CD4-positive, alpha-beta memory T cell (primary cell): ENCODE measurements around the gene PELI2. TPM values are rescaled to one million over a fixed set of nuclear protein-coding genes. Genes with fewer than 3 reads are reported as not detected.

Experiments used
- CTCF ChIA-PET: fragments of 350-600 bp; sonication (Branson Sonifier 250); formaldehyde crosslinking; loops from one replicate; lab custom pipeline; 2021; ENCODE audit warnings: inconsistent platforms; ENCODE audit not compliant: partially characterized antibody; lab: Charles Lee
- POLR2A ChIA-PET: fragments of 350-600 bp; sonication (Branson Sonifier 250); formaldehyde crosslinking; loops from one replicate; lab custom pipeline; 2021; ENCODE audit not compliant: partially characterized antibody; lab: Charles Lee
- DNase-seq, 5 donors: peaks; one replicate each; pipeline versions ENCODE4 v3.0.0 to v3.0.0-alpha.2; 2020 to 2022; ENCODE audit warnings: mixed read lengths in 1 of 5
- H3K27ac ChIP-seq: one replicate; pipeline ENCODE4 v1.7.0; 2013; ENCODE audit warnings: low read depth, low read length
- H3K27me3 ChIP-seq: 2 replicates; pipeline ENCODE4 v1.7.0; 2013; ENCODE audit warnings: mild to moderate bottlenecking, low read length, moderate library complexity; ENCODE audit not compliant: insufficient read depth
- H3K36me3 ChIP-seq: 2 replicates; pipeline ENCODE4 v1.7.0; 2013; ENCODE audit warnings: mild to moderate bottlenecking, low read length, moderate library complexity; ENCODE audit not compliant: insufficient read depth
- H3K4me1 ChIP-seq: 2 replicates; pipeline ENCODE4 v1.7.0; 2013; ENCODE audit warnings: mild to moderate bottlenecking, low read length, moderate library complexity; ENCODE audit not compliant: insufficient read depth
- H3K4me3 ChIP-seq, 2 donors: one replicate each; pipeline ENCODE4 v1.7.0; 2013; ENCODE audit warnings: low read length in 2 of 2, mild to moderate bottlenecking in 1 of 2
- H3K9me3 ChIP-seq, 2 donors: one replicate each; pipeline ENCODE4 v1.7.0; 2013; ENCODE audit warnings: low read length in 2 of 2, control low read depth in 1 of 2; ENCODE audit not compliant: control insufficient read depth in 1 of 2
- H3K27ac Mint-ChIP-seq, 7 donors: one replicate each; pipeline ENCODE4 v1.8.0; 2020 to 2021; ENCODE audit warnings: mixed read lengths in 7 of 7, mild to moderate bottlenecking in 6 of 7, inconsistent platforms in 3 of 7, moderate library complexity in 3 of 7
- H3K27me3 Mint-ChIP-seq, 2 donors: one replicate each; pipeline ENCODE4 v1.8.0; 2020 to 2021; ENCODE audit warnings: mixed read lengths in 2 of 2
- H3K36me3 Mint-ChIP-seq, 2 donors: one replicate each; pipeline ENCODE4 v1.8.0; 2020 to 2021; ENCODE audit warnings: mixed read lengths in 2 of 2, inconsistent platforms in 1 of 2, mild to moderate bottlenecking in 1 of 2
- H3K4me1 Mint-ChIP-seq, 4 donors: one replicate each; pipeline ENCODE4 v1.8.0; 2020 to 2021; ENCODE audit warnings: mixed read lengths in 4 of 4, mild to moderate bottlenecking in 1 of 4
- H3K4me3 Mint-ChIP-seq, 8 donors: one replicate each; pipeline ENCODE4 v1.8.0; 2020 to 2021; ENCODE audit warnings: mixed read lengths in 8 of 8, mild to moderate bottlenecking in 7 of 8, moderate library complexity in 6 of 8, inconsistent platforms in 3 of 8
- H3K9me3 Mint-ChIP-seq, 8 donors: one replicate each; pipeline ENCODE4 v1.8.0; 2020 to 2021; ENCODE audit warnings: mixed read lengths in 8 of 8, mild to moderate bottlenecking in 5 of 8, inconsistent platforms in 3 of 8, moderate library complexity in 1 of 8
- intact Hi-C: fragments of 100-400 bp; cut with micrococcal nuclease; formaldehyde crosslinking; loops from one replicate; pipeline ENCODE4 v1.15.1; 2023
- polyA plus RNA-seq, 2 donors: library from polyadenylated mRNA; unstranded; fragments of 300-500 nt; fragmentation: Illumina TruSeq; gene quantifications; one replicate each; pipeline ENCODE4 v1.2.3, GENCODE V29; 2021
- total RNA-seq, 2 experiments: library from RNA; stranded (reverse); gene quantifications; one replicate each; pipeline ENCODE4 v1.2.3, GENCODE V29; 2021

The PELI2 gene
- total and polyA plus RNA-seq, 4 experiments from 2014 or later = 1.2 to 16.4 (median 7.8) TPM

- ChIA-PET CTCF (no interaction called here), POLR2A (no interaction called here)
- no peak for DNase-seq
- Mint-ChIP-seq H3K9me3 (no peaks in the 10 kb centered on the region), H3K36me3 (no peaks in the 10 kb centered on the region), H3K27ac (peak overlapping the region in 1 of 7 donors; percentile 72), H3K27me3 (no peaks in the 10 kb centered on the region), H3K4me3 (no peak overlapping the region), H3K4me1 (peaks cover 12 to 34% (median 16%) of the 10 kb centered on the region in 4 donors)
- Histone ChIP-seq H3K4me1 (peaks cover 5% of the 10 kb centered on the region), H3K27ac (no peak overlapping the region), H3K4me3 (no peak overlapping the region), H3K27me3 (no peaks in the 10 kb centered on the region), H3K9me3 (no peaks in the 10 kb centered on the region), H3K36me3 (no peaks in the 10 kb centered on the region)
- intact Hi-C loops = no loop called here
Measured at GRCh38 chr14:56213306-56213705, 95.1 kb downstream of the PELI2 start.

- Mint-ChIP-seq H3K4me1 (peaks cover 12 to 30% (median 16%) of the 10 kb centered on the region in 4 donors), H3K36me3 (no peaks in the 10 kb centered on the region), H3K27me3 (no peaks in the 10 kb centered on the region), H3K4me3 (peak overlapping the region in 1 of 8 donors; percentile 21), H3K9me3 (no peaks in the 10 kb centered on the region), H3K27ac (no peak overlapping the region)
- ChIA-PET POLR2A (interaction anchor here (1.7 kb wide), 1 partner anchor 97 kb away, joined by 5 read pairs; the partner anchor contains the start of gene PELI2), CTCF (interaction anchor here (0.6 to 1.0 kb wide), 2 partner anchors 10 to 824 kb away, joined by 4 read pairs; no protein-coding TSS in a partner anchor)
- intact Hi-C loops = no loop called here
- Histone ChIP-seq H3K27ac (no peak overlapping the region), H3K27me3 (no peaks in the 10 kb centered on the region), H3K9me3 (no peaks in the 10 kb centered on the region), H3K4me1 (peaks cover 5% of the 10 kb centered on the region), H3K4me3 (no peak overlapping the region), H3K36me3 (no peaks in the 10 kb centered on the region)
- no peak for DNase-seq
Measured at GRCh38 chr14:56215180-56215579, 97.0 kb downstream of the PELI2 start.

GRCh38 chr14:56216626-56217379, 98.6 kb downstream of the PELI2 start:
- no peaks in the 10 kb centered on the region for H3K9me3 ChIP-seq
- peak overlapping the region in 1 of 7 donors; percentile 16 for H3K27ac Mint-ChIP-seq
- DNase-seq = no peak
- no peaks in the 10 kb centered on the region for H3K36me3 ChIP-seq
- no peaks in the 10 kb centered on the region for H3K9me3 Mint-ChIP-seq
- H3K27me3 ChIP-seq = no peaks in the 10 kb centered on the region
- H3K4me1 Mint-ChIP-seq = peaks cover 12 to 39% (median 15%) of the 10 kb centered on the region in 4 donors
- H3K4me1 ChIP-seq = peaks cover 5% of the 10 kb centered on the region
- H3K4me3 Mint-ChIP-seq = no peak overlapping the region
- intact Hi-C loops = no loop called here
- no peak overlapping the region for H3K4me3 ChIP-seq
- POLR2A ChIA-PET = no interaction called here
- CTCF ChIA-PET = no interaction called here
- no peak overlapping the region for H3K27ac ChIP-seq
- peaks cover 0 to 4% of the 10 kb centered on the region in 2 donors for H3K36me3 Mint-ChIP-seq
- no peaks in the 10 kb centered on the region for H3K27me3 Mint-ChIP-seq

GRCh38 chr14:56217380-56218045, 99.3 kb downstream of the PELI2 start:
- H3K36me3 Mint-ChIP-seq = peaks cover 0 to 4% of the 10 kb centered on the region in 2 donors
- CTCF ChIA-PET = no interaction called here

GRCh38 chr14:56219666-56220413, 101.6 kb downstream of the PELI2 start:
- Histone ChIP-seq H3K27me3 (no peaks in the 10 kb centered on the region), H3K9me3 (no peaks in the 10 kb centered on the region), H3K4me1 (peaks cover 4% of the 10 kb centered on the region), H3K36me3 (no peaks in the 10 kb centered on the region), H3K27ac (no peak overlapping the region), H3K4me3 (no peak overlapping the region)
- H3K27me3 Mint-ChIP-seq = no peaks in the 10 kb centered on the region
- intact Hi-C loops = no loop called here
- H3K4me3 Mint-ChIP-seq = no peak overlapping the region
- ChIA-PET POLR2A (no interaction called here), CTCF (no interaction called here)
- H3K27ac Mint-ChIP-seq = no peak overlapping the region
- peaks cover 0 to 6% of the 10 kb centered on the region in 2 donors for H3K36me3 Mint-ChIP-seq
- no peak for DNase-seq
- H3K9me3 Mint-ChIP-seq = no peaks in the 10 kb centered on the region
- peaks cover 4 to 23% (median 6%) of the 10 kb centered on the region in 4 donors for H3K4me1 Mint-ChIP-seq

More at GRCh38 chr14:56217380-56218045, 99.3 kb downstream of the PELI2 start:
- Histone ChIP-seq H3K27ac (no peak overlapping the region), H3K4me1 (peaks cover 5% of the 10 kb centered on the region), H3K36me3 (no peaks in the 10 kb centered on the region), H3K9me3 (no peaks in the 10 kb centered on the region), H3K4me3 (no peak overlapping the region), H3K27me3 (no peaks in the 10 kb centered on the region)
- POLR2A ChIA-PET = no interaction called here
- peaks cover 12 to 39% (median 14%) of the 10 kb centered on the region in 4 donors for H3K4me1 Mint-ChIP-seq
- no peak for DNase-seq
- intact Hi-C loops = no loop called here
- no peak overlapping the region for H3K4me3 Mint-ChIP-seq
- no peaks in the 10 kb centered on the region for H3K27me3 Mint-ChIP-seq
- H3K27ac Mint-ChIP-seq = no peak overlapping the region
- H3K9me3 Mint-ChIP-seq = no peaks in the 10 kb centered on the region

- Mint-ChIP-seq H3K4me3 (no peak overlapping the region), H3K9me3 (no peaks in the 10 kb centered on the region), H3K4me1 (peaks cover 0 to 10% (median 0%) of the 10 kb centered on the region in 4 donors), H3K27ac (no peak overlapping the region), H3K36me3 (peaks cover 3 to 12% of the 10 kb centered on the region in 2 donors), H3K27me3 (no peaks in the 10 kb centered on the region)
- intact Hi-C loops = no loop called here
- H3K9me3 ChIP-seq = no peaks in the 10 kb centered on the region
- H3K36me3 ChIP-seq = no peaks in the 10 kb centered on the region
- no peaks in the 10 kb centered on the region for H3K4me1 ChIP-seq
- no peak overlapping the region for H3K4me3 ChIP-seq
- H3K27me3 ChIP-seq = no peaks in the 10 kb centered on the region
- ChIA-PET CTCF (interaction anchor here (1.2 kb wide), 1 partner anchor 34 kb away, joined by 3 read pairs; no protein-coding TSS in a partner anchor), POLR2A (no interaction called here)
- DNase-seq = no peak
- no peak overlapping the region for H3K27ac ChIP-seq
Measured at GRCh38 chr14:56221382-56222128, 103.3 kb downstream of the PELI2 start.
